Neural progenitor cell (in vitro differentiated cells): ENCODE data around the gene PTDSS2.

Experiments used
- CTCF ChIP-seq: fragments of 200-600 bp; sonication (generic); IDR thresholded peaks from 2 replicates; pipeline ENCODE4 v1.5.1; 2017; ENCODE audit warnings: antibody characterized with exemption, mild to moderate bottlenecking
- EZH2phosphoT487 ChIP-seq: fragments of 200-600 bp; sonication (generic); IDR thresholded peaks from 2 replicates; pipeline ENCODE4 v1.6.1; 2017; ENCODE audit warnings: antibody characterized with exemption

DNA sequence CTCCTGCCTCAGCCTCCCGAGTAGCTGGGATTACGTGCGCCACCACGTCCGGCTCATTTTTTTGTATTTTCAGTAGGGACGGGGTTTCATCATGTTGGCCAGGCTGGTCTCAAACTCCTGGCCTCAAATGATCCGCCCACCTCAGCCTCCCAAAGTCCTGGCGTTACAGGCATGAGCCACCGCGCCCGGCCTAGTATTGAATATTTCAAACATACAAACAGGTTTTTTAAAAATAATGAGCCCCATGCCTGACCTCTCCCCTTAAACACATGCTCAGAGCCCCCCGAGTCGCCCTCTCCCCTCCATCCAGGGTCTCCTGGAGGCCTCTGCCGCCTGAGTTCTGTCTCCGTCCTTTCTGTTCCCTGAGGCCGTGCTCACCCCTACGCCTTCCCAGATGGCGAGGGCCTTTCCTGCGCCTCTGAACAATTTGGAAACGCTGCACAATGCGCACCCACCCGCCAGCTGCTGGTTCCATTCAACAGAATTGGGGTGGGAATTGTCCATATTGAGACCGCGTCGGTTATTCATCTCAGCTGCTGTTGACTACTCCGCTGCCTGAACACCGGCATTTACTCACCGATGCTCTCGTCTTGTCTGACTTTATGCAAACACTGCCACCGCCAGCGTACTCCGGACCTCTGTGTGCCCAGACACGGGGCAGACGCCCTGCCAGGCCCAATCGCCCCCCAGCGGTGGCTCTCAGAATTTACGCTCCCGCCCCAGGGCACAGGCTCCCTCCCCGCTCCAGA is 70.5 kb downstream of the PTDSS2 start:
- TF ChIP-seq CTCF (peak; percentile 8), EZH2phosphoT487 (no peak)
